Caco-2 (cell line): ENCODE results near the gene RBM20. TPM values are rescaled to one million over a fixed set of nuclear protein-coding genes. Genes with fewer than 3 reads are reported as not detected.

Source experiments
- BruUV-seq: library from RNA; stranded (reverse); fragments of 400-500 nt; replicated peaks from 2 replicates; lab custom pipeline; 2021; lab: Mats Ljungman, UMichigan
- CTCF ChIA-PET: fragments of 300-600 bp; sonication (Branson Sonifier 250); formaldehyde crosslinking; loops from one replicate; lab custom pipeline; 2022; ENCODE audit warnings: antibody characterized with exemption; lab: Charles Lee
- POLR2A ChIA-PET: fragments of 300-600 bp; sonication (Branson Sonifier 250); formaldehyde crosslinking; loops from one replicate; lab custom pipeline; 2022; ENCODE audit warnings: antibody characterized with exemption; lab: Charles Lee
- DNase-seq, 2 experiments: peaks; one replicate each; pipeline versions ENCODE4 v3.0.0 to v3.0.0-alpha.2; 2020 to 2022
- H3K27me3 ChIP-seq: replicated peaks from 2 replicates; pipeline ENCODE4 v1.6.0; 2011; ENCODE audit warnings: low read length; ENCODE audit not compliant: control insufficient read depth, insufficient read depth
- H3K36me3 ChIP-seq: 2 replicates; pipeline ENCODE4 v1.5.1; 2011; ENCODE audit warnings: low read length; ENCODE audit not compliant: control insufficient read depth, insufficient read depth
- H3K4me1 ChIP-seq: fragments of 250-450 bp; sonication (Bioruptor Pico); 2 replicates; pipeline ENCODE4 v1.5.1; 2020; ENCODE audit warnings: mild to moderate bottlenecking
- H3K4me3 ChIP-seq: 2 replicates; pipeline ENCODE4 v1.5.1; 2011; ENCODE audit warnings: low read depth, mild to moderate bottlenecking, control low read depth, low read length
- H3K9me3 ChIP-seq: fragments of 250-450 bp; sonication (Bioruptor Pico); 2 replicates; pipeline ENCODE4 v1.5.1; 2020; ENCODE audit warnings: mild to moderate bottlenecking, moderate library complexity
- H3K27ac Mint-ChIP-seq: one replicate; pipeline ENCODE4 v1.8.0; 2022; ENCODE audit warnings: mixed read lengths; ENCODE audit not compliant: unreplicated experiment
- H3K27me3 Mint-ChIP-seq: one replicate; pipeline ENCODE4 v1.8.0; 2022; ENCODE audit warnings: mixed read lengths; ENCODE audit not compliant: insufficient read depth, unreplicated experiment
- H3K36me3 Mint-ChIP-seq: one replicate; pipeline ENCODE4 v1.8.0; 2022; ENCODE audit warnings: mild to moderate bottlenecking, mixed read lengths; ENCODE audit not compliant: insufficient read depth, unreplicated experiment
- H3K4me1 Mint-ChIP-seq: one replicate; pipeline ENCODE4 v1.8.0; 2022; ENCODE audit warnings: low read depth, mixed read lengths; ENCODE audit not compliant: unreplicated experiment
- H3K4me3 Mint-ChIP-seq: one replicate; pipeline ENCODE4 v1.8.0; 2022; ENCODE audit warnings: mild to moderate bottlenecking, moderate library complexity, mixed read lengths; ENCODE audit not compliant: unreplicated experiment
- H3K9me3 Mint-ChIP-seq: one replicate; pipeline ENCODE4 v1.8.0; 2022; ENCODE audit warnings: mixed read lengths; ENCODE audit not compliant: unreplicated experiment
- intact Hi-C: fragments of 100-400 bp; cut with micrococcal nuclease; formaldehyde crosslinking; loops from one replicate; pipeline ENCODE4 v1.10.0; 2022; ENCODE audit not compliant: unreplicated experiment
- total RNA-seq: library from RNA; stranded (reverse); gene quantifications from 2 replicates; pipeline ENCODE4 v1.2.3, GENCODE V29; 2022
- TF ChIP-seq, protein P1 (sequence below), 2 experiments: fragments of 200-600 bp in 1 of 2; IDR thresholded peaks; 1 replicate in 1 of 2; 2 replicates in 1 of 2; pipeline versions ENCODE4 v1.5.1 to v1.8.0; 2011 to 2022; ENCODE audit warnings: antibody characterized with exemption in 1 of 2, control low read depth in 1 of 2, inconsistent platforms in 1 of 2, low read depth in 1 of 2, low read length in 1 of 2, mild to moderate bottlenecking in 1 of 2, moderate library complexity in 1 of 2; ENCODE audit not compliant: insufficient read depth in 1 of 2, severe bottlenecking in 1 of 2, unreplicated experiment in 1 of 2

RBM20 gene
- total RNA-seq, 1 experiment from 2014 or later, result 0.36 TPM

DNA sequence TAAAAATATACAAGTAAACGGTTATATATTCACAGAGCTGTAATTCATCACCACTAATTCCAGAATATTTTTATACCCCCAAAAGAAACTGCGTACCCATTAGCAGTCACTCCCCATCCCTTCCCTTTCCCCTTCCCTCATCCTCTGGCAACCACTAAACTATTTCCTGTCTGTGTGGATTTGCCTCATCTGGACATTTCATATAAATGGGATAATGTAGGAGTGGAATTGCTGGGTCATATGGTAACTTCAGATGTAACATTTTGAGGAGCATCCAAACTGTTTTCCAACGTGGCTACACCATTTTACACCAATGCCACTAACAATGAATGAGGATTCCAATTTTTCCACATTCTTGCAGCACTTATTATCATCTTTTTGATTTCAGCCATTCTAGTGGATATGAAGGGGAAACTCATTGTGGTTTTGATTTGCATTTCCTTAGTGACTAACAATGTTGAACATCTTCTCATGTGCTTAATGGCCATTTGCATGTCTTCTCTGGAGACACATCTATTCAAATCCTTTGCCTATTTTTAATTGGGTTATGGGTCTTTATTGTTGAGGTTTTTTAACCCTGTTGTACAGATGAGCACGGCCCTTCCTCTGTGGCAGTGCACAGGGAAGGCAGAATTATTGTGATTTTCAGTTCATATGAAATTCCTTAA lies 79.2 kb downstream of the RBM20 start:
- BruUV-seq, result no TSS peak
- TF ChIP-seq, protein P1, sequence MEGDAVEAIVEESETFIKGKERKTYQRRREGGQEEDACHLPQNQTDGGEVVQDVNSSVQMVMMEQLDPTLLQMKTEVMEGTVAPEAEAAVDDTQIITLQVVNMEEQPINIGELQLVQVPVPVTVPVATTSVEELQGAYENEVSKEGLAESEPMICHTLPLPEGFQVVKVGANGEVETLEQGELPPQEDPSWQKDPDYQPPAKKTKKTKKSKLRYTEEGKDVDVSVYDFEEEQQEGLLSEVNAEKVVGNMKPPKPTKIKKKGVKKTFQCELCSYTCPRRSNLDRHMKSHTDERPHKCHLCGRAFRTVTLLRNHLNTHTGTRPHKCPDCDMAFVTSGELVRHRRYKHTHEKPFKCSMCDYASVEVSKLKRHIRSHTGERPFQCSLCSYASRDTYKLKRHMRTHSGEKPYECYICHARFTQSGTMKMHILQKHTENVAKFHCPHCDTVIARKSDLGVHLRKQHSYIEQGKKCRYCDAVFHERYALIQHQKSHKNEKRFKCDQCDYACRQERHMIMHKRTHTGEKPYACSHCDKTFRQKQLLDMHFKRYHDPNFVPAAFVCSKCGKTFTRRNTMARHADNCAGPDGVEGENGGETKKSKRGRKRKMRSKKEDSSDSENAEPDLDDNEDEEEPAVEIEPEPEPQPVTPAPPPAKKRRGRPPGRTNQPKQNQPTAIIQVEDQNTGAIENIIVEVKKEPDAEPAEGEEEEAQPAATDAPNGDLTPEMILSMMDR (IDR thresholded peaks at IDR 0.05; ENCODE audit: insufficient read depth in 1 of 2, low read depth in 1 of 2, low read length in 1 of 2, severe bottlenecking in 1 of 2, unreplicated experiment in 1 of 2), result no peak
- H3K27me3 Mint-ChIP-seq, result no peaks in the 10 kb centered on the region
- H3K9me3 Mint-ChIP-seq, result no peaks in the 10 kb centered on the region
- CTCF ChIA-PET, result no interaction called here
- intact Hi-C loops, result no loop called here
- no peak overlapping the region for H3K4me3 Mint-ChIP-seq
- Histone ChIP-seq H3K4me3 (no peak overlapping the region), H3K27me3 (no peaks in the 10 kb centered on the region), H3K36me3 (no peaks in the 10 kb centered on the region), H3K4me1 (peaks cover 15% of the 10 kb centered on the region), H3K9me3 (no peaks in the 10 kb centered on the region)
- DNase-seq, result no peak
- POLR2A ChIA-PET, result no interaction called here
- peaks cover 10% of the 10 kb centered on the region for H3K4me1 Mint-ChIP-seq
- H3K27ac Mint-ChIP-seq, result no peak overlapping the region
- no peaks in the 10 kb centered on the region for H3K36me3 Mint-ChIP-seq

DNA sequence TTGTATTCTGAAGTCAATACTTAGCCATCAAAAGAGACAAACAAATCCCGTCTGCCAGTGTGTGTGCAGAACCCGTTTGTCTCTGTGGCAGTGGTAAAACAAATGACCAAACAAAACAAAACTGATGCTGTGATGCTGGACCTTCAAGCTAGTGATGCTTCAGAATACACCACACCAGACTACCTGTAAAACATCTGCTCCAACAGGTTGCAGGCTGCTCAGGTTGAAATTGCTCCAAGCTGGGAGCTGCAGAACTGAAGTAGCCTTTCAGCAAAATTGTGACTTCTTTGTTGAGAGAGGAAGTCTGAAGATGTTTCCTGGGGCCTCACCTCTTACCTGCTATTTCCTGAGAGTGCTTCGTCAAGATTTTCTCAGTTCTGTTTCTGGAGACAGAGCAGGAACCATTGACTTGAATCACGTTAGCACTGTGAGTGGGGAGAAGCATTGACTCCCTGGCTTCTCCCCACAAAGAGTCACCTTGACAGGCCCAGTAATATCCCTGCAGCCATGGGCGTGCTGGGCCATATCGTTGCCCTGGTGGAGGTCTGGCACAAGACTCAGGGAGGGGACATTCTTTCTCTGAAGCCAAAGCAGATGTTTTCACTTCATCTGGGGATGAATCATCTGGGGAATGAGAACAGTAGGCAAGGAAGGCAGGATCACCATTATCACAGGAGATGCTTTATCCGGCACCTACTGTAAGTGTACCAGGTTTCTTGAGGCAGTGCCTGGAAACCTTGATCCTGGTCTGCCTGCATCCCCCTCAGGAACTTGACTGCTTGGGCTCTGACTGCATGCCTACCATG lies 80.2 kb downstream of the RBM20 start:
- intact Hi-C loops, result no loop called here
- Mint-ChIP-seq H3K36me3 (no peaks in the 10 kb centered on the region), H3K9me3 (no peaks in the 10 kb centered on the region), H3K4me3 (no peak overlapping the region), H3K4me1 (peaks cover 14% of the 10 kb centered on the region), H3K27ac (no peak overlapping the region), H3K27me3 (no peaks in the 10 kb centered on the region)
- Histone ChIP-seq H3K27me3 (no peaks in the 10 kb centered on the region), H3K4me1 (peaks cover 15% of the 10 kb centered on the region), H3K4me3 (no peak overlapping the region), H3K36me3 (no peaks in the 10 kb centered on the region), H3K9me3 (no peaks in the 10 kb centered on the region)
- TF ChIP-seq, protein P1 (IDR thresholded peaks at IDR 0.05; ENCODE audit: insufficient read depth in 1 of 2, low read depth in 1 of 2, low read length in 1 of 2, severe bottlenecking in 1 of 2, unreplicated experiment in 1 of 2), result no peak
- ChIA-PET CTCF (no interaction called here), POLR2A (interaction anchor here (0.5 to 1.4 kb wide), 2 partner anchors 103 to 419 kb away, joined by 3 to 6 read pairs; partner anchors contain the start of gene SMNDC1)
- DNase-seq, result no peak
- no TSS peak for BruUV-seq

DNA sequence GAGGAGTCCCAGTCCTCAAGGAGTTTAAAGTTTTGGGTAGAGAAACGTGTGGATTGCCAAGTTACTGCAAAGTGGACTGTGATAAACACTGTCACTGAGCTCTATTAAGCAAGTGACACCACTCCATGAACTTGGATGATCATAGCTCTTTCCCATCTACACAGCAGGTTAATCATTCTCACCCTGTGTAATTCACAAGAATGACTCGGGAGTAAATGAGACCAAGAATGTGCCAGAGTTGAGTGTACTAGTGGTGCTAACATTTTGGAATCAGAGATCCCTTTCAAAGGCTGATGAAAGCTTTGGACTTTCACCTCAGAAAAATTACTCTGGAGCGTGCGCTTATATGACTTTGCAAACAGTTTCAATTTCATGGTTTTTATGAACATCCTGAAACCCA lies 80.8 kb downstream of the RBM20 start:
- H3K27me3 ChIP-seq, result no peaks in the 10 kb centered on the region
- intact Hi-C loops, result no loop called here
- no peak overlapping the region for H3K4me3 ChIP-seq
- H3K4me1 ChIP-seq, result peaks cover 15% of the 10 kb centered on the region
- H3K4me3 Mint-ChIP-seq, result no peak overlapping the region
- H3K9me3 ChIP-seq, result no peaks in the 10 kb centered on the region
- no peak for DNase-seq
- no peaks in the 10 kb centered on the region for H3K27me3 Mint-ChIP-seq
- BruUV-seq, result no TSS peak
- H3K36me3 Mint-ChIP-seq, result no peaks in the 10 kb centered on the region
- H3K27ac Mint-ChIP-seq, result no peak overlapping the region
- H3K9me3 Mint-ChIP-seq, result no peaks in the 10 kb centered on the region
- ChIA-PET POLR2A (interaction anchor here (0.5 to 1.4 kb wide), 2 partner anchors 104 to 420 kb away, joined by 3 to 6 read pairs; partner anchors contain the start of gene SMNDC1), CTCF (no interaction called here)
- TF ChIP-seq, protein P1 (IDR thresholded peaks at IDR 0.05; ENCODE audit: insufficient read depth in 1 of 2, low read depth in 1 of 2, low read length in 1 of 2, severe bottlenecking in 1 of 2, unreplicated experiment in 1 of 2), result no peak
- peaks cover 16% of the 10 kb centered on the region for H3K4me1 Mint-ChIP-seq
- H3K36me3 ChIP-seq, result no peaks in the 10 kb centered on the region
